GM12872 (cell line): ENCODE results near the gene DHRS12.

Source experiments
- CTCF ChIP-seq: IDR thresholded peaks from 3 replicates; pipeline ENCODE4 v1.5.1; 2011; ENCODE audit warnings: low read depth, mild to moderate bottlenecking, low read length, moderate library complexity; ENCODE audit not compliant: insufficient read depth

The DHRS12 gene

GRCh38 chr13:51763486-51763885 is 40.5 kb downstream of the DHRS12 start:
- no peak for TF ChIP-seq CTCF

GRCh38 chr13:51761643-51762350 is 42.2 kb downstream of the DHRS12 start:
- no peak for TF ChIP-seq CTCF

GRCh38 chr13:51760592-51760991 is 43.4 kb downstream of the DHRS12 start:
- TF ChIP-seq CTCF, result no peak

- TF ChIP-seq CTCF, result no peak
These were observed 44.7 kb downstream of the DHRS12 start for GRCh38 chr13:51759240-51759639.

GRCh38 chr13:51758691-51759090 is 45.3 kb downstream of the DHRS12 start:
- TF ChIP-seq CTCF, result no peak

- TF ChIP-seq CTCF, result no peak
These were observed 47.3 kb downstream of the DHRS12 start for GRCh38 chr13:51756651-51757050.

DNA sequence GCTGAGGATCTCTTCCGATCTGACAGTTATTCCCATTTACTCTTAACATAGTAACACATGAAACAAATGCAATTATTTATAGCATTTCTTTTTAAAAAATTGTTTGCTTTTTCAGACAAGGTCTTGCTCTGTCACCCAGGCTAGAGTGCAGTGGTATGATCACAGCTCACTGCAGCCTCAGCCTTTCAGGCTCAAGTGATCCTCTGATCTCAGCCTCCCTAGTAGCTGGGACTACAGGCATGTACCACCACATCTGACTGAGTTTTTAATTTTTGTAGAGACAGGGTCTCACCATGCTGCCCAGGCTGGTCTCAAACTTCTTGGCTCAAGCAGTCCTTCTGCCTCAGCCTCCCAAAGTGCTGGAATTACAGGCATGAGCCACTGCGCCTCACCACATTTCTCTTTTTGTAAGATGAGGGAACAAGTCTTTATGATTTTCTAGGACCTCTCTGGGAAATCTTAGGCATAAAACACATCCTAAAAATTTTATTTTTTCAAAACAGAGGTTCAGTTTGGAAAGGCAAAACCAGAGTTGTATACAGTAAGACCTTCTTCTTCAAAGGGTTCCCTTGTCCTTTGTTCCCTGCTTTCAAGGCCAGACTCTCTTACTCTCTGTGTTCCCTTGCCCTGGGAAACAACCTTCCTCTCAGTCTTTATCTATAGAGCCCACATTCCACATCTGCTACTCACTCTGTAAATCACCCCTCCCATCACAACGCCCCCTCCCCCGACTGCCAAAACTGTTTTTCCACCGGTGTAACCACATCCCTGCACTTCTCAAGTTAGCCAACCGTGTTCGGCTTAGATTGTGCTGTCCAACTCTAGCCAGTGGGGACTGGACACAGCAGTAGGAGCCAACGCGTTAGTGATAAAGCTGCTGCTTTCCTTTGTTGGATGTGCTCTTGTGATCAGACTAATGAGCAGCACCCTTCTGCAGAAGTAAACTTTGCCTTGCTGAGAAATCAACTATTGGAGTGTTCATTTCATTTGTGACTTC is 56.2 kb downstream of the DHRS12 start:
- TF ChIP-seq CTCF, result no peak
